ENCODE measurements around the gene SPECC1L.

Gene SPECC1L

GRCh38 chr22:24419475-24419850, 148.8 kb downstream of the SPECC1L start:
- no peak for DNase-seq

DNA sequence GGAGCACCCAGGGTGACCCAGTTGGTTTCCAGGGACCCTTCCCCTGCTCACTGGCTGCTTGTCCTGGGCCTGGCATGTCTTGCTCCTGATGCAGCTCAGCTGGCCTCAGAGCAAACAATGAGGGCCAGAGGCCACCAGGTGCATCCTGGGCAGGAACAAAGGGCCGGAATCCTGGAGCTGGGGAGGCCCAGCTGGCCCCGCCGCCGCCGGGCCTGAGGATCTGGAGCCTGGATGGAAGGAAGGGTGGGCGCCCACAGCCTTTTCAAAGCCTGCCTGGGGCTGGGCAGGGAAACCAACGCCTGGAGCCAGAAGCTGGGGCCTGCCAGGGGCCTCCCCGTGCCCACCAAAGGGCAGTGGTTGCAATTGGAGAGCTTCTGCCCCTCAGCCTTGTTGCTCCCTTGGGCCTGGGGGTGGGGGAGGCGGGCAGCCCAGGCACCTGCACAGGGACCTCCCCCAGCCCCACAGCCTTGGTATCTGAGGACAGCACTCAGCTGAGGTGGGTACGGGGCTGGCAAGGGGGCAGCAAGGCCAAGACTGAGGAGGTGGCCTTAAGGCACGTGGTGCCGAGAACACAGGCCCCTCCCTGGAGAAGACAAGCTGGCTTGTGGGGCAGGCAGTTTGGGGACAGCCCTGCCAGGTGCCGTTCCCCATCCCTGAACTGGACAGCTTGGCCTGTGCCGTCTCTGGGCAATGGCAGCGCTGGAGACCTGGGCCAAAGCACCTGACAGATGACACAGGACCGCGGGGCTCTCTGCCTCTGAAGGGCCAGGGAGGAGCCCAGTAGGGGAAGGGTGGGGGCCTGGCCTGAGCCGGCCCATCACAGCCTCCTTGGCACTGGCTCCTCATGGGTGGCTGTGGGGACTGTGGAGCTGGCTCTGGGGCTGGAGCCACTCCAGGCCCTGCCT, 149.7 kb downstream of the SPECC1L start:
- no peak for DNase-seq

- no peak for DNase-seq
These were observed 150.3 kb downstream of the SPECC1L start for GRCh38 chr22:24420977-24421343.

GRCh38 chr22:24421428-24421931, 150.8 kb downstream of the SPECC1L start:
- peak; percentile 65 for DNase-seq

GRCh38 chr22:24422102-24422665, 151.6 kb downstream of the SPECC1L start:
- no peak for DNase-seq

- DNase-seq: peak; percentile 74
These were observed 152.9 kb downstream of the SPECC1L start for GRCh38 chr22:24423519-24424000.

- peak; percentile 57 for DNase-seq
These were observed 153.6 kb downstream of the SPECC1L start for GRCh38 chr22:24424001-24424900.

DNA sequence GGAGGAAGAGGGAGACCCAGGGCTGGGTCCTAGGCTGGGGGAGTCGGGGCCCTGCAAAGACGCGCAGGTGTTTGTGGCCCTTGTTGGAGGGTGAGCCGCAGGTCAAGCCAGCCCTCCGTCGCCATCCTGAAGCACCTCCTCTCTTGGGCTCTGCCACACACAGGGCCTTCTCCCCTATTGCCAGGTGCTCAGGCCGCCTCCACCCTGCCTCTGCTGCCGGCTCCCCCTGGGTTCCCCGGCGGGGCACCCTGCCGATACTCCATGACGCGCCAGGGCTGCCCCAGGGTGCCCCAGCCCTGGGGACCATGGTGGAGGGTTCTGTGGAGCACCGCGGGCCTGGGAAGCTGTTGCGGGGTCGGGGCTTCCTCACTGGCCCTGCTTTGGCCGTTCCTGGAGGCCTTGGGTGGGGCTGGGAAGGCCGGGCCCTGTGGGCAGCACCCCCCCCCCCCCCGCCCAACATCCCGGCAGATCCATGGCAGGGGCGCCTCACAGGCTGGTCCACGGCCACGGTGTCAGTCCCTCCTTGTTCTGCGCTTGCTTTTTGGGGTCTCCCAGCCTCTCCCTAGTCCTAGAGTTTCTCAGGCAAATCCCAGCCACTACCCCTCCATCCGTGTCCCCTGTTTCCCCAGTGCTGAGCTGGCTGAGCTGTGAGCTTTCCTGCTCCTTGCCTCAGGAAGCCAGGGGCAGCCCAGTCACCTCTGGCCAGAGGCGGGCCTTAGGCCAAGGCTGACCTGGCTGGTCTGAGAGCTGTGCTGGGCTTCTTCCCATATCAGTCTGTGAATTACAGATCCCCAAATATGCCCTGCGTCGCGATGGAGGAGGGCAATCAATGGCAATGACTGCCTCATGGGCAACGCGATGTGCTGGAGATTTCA, 154.5 kb downstream of the SPECC1L start:
- no peak for DNase-seq

DNA sequence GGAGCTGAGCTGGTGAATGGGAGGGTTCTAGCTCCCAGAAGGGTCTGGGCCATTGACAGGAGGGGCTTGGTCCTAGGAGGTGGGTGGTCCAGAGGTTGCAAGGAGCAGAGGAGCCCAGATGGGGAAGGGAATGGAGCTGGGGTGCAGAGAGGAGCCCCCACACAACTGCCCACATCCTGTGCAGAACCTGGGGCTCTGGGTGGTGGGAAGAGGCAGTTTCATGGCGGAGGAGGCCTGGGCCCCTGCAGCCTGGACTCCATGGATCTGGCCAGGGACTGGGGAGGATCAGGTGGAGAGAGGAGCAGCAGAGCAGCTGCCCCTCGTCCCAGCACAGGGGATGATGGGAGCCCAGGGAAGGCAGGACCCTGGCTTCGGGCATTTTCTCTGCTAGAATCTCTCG, 155.8 kb downstream of the SPECC1L start:
- no peak for DNase-seq

- DNase-seq: no peak
These were observed 156.3 kb downstream of the SPECC1L start for GRCh38 chr22:24426851-24427499.

DNA sequence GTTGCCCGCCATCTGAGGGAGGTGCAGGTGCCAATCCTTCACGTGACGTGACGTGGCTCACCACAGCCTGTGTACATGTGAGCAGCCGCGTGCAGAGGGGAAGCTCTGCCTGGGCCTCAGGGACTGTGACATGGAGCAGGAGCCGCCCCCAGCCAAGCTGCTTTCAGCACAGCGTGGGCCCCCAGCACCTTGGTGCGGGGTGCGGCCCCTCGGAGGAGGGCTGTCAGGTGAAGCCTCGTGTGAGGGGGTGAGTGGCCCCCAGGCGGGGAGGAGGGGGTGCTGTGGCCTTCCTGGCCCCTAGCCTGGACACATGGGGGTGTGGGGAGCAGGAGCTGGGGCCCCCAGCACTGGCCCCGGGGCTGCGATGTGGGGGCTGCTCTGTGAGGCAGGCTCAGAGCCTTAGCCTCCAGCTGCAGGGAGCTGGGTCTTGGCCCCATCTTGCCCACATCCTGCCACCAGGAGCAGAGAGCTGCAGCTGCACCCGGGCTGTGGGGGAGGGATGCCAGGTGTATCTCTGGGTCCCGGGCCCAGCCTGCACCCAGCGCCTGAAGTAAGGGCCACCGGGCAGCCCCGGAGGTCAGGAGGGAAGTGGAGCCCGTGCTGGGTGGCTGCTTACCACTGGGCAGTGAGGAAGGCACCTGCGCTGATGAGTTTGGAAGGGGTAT, 157.0 kb downstream of the SPECC1L start, which contains the start of gene ADORA2A:
Gene ADORA2A (plus strand): TSS at position 100 of the 665 bp plus-strand sequence. CDS start 5,806 bp downstream, outside the sequence.
- peak; percentile 94 for DNase-seq

DNA sequence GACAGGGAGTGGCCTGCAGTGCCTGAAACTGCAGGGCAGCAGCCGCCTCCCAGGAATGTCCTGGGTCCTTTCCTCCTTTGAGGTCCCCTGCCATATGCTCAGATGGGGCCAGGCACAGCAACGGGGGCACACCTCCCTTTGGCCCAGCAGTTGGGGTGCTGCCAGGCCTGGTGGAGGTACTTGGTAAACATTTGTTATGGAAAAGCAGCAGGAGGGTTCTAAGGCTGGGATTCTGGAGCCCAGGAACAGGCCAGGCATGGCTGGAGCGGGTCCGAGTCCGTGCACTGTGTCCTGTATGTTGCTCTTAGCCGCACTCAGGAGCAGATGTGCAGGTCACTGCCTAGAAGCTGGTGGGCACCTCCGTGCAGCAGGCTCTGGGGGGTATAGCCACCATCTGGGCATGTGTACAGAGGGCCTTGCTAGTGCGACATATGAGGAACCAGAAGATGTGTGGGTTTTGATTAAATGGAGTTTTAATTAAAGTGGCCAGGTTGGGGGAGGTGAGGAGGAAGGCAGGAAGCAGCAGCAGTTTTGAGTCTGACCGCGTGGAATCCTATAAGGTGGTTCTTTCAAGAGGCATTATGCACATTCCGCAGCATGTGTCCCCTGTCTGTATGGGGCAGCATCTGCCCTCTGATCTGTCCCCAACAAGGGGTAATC, 158.2 kb downstream of the SPECC1L start:
- peak; percentile 37 for DNase-seq

DNA sequence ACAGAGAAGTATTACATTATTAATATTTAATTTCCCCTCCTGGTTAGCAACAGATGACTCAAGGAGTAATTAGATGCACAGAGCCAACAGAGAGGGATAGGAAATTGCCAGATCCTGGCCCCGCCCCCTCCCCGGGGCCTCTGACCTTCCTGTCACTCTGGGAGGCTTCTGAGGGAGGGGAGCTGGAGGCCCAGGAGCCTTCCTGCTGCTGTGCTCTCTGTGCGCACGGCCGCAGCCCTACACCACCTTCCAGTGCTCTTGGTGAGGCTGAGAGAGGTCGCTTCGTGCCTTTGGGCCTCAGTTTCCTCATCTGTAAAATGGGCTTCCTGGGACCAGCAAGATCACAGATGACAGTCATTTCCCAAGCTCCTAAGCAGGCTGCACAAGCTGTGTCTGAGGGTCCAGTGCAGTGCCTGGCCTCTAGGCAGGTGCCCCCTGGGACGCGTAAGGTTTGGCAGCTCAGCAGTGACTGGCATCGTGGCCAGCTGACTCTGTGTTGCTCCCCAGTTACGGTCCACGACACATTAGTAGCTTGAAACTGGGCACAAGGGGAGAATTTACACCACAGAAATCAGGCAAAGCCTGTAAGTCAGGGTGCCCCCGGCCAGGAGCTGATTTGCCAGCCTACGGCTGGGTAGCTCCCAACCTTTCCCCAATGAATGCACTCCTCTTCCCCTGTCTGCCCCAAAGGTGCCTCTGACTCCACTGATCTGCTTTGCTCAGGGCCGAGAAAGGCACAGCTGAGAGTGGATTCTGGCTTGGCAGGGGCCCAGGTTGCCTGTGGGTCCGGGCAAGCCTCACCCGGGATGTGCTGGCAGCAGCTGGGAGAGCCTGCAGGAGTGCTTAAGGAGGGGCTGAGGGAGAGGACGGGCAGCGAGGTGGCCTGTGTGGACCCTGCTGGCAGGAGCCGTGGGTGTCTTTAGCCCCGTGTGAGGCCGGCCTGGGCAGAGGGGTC, 159.1 kb downstream of the SPECC1L start:
- peak; percentile 90 for DNase-seq

GRCh38 chr22:24430431-24431308, 160.0 kb downstream of the SPECC1L start:
- no peak for DNase-seq

GRCh38 chr22:24431309-24432034, 160.8 kb downstream of the SPECC1L start:
- no peak for DNase-seq

- peak; percentile 62 for DNase-seq
These were observed 161.6 kb downstream of the SPECC1L start for GRCh38 chr22:24432059-24432853.

Measured in RPMI8226 (cell line).